ENCODE measurements around the gene TTC23L. TPM values are rescaled to one million over a fixed set of nuclear protein-coding genes. Genes with fewer than 3 reads are reported as not detected.

The TTC23L gene
- total and polyA plus RNA-seq, 2 experiments from 2014 or later = 0.07 TPM; not detected in 1

DNA sequence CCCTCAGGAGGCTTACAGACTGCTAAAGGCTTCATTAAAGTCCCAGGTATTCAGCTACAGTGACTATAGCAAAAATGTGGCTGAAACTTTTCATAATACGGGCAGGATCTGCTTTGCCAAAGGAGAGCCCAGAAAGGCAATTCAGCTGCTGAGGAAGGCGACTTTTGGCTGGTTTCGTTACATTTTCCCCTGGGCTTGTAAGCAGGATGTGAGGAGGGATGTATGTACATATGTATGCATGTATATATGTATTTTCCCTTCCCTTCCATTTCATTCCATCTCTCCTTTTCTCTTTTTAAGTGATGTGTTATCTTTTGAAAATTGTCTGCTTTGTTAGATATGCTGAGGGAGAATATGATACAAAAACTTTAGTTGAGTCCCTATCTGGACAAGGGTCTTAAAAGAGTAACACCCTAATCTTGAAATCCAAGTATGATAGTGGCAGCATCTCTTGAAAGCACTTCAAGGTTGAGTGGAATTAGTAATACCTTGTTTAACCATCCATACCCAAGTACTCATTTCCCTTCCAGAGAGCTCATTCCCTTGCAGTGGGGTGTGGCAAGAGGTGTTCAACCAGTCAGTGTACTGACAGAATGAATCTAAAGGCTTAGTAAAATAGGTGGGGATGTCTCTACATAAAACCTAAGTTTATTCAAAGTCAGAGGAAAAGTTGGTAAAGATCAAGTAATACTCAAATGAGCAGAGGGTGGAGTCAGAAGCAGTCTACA lies 47.6 kb downstream of the TTC23L start:
- no peak overlapping the region for H3K27ac ChIP-seq
- H4K20me1 ChIP-seq (ENCODE audit: insufficient read depth, poor library complexity, severe bottlenecking) = no peaks in the 10 kb centered on the region
- H3K36me3 ChIP-seq (replicated peaks; ENCODE audit: insufficient read depth, low read depth) = no peaks in the 10 kb centered on the region
- peaks cover 4% of the 10 kb centered on the region for H3K4me1 ChIP-seq (ENCODE audit: insufficient read depth)
- 94% methylated on average over 3 of the region's 3 CpGs for WGBS (ENCODE audit: low lambda C conversion rate, missing lambda C conversion rate)
- H3K79me2 ChIP-seq = no peaks in the 10 kb centered on the region
- H3K4me2 ChIP-seq = no peak overlapping the region
- no peaks in the 10 kb centered on the region for H3K9me3 ChIP-seq (ENCODE audit: low read depth)
- no peak for DNase-seq (ENCODE audit: low spot score)
- no peak overlapping the region for H3K4me3 ChIP-seq
- no peaks in the 10 kb centered on the region for H3K27me3 ChIP-seq
- no peak for TF ChIP-seq EZH2phosphoT487 (IDR thresholded peaks at IDR 0.05; ENCODE audit: low read depth, severe bottlenecking, unreplicated experiment)
- TF ChIP-seq, protein P1, sequence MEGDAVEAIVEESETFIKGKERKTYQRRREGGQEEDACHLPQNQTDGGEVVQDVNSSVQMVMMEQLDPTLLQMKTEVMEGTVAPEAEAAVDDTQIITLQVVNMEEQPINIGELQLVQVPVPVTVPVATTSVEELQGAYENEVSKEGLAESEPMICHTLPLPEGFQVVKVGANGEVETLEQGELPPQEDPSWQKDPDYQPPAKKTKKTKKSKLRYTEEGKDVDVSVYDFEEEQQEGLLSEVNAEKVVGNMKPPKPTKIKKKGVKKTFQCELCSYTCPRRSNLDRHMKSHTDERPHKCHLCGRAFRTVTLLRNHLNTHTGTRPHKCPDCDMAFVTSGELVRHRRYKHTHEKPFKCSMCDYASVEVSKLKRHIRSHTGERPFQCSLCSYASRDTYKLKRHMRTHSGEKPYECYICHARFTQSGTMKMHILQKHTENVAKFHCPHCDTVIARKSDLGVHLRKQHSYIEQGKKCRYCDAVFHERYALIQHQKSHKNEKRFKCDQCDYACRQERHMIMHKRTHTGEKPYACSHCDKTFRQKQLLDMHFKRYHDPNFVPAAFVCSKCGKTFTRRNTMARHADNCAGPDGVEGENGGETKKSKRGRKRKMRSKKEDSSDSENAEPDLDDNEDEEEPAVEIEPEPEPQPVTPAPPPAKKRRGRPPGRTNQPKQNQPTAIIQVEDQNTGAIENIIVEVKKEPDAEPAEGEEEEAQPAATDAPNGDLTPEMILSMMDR (IDR thresholded peaks at IDR 0.05; ENCODE audit: poor library complexity) = no peak
- TF ChIP-seq EZH2 (IDR thresholded peaks at IDR 0.05; ENCODE audit: borderline replicate concordance) = no peak
- no peaks in the 10 kb centered on the region for H3K9me2 ChIP-seq (replicated peaks; ENCODE audit: insufficient read depth)
- no peak overlapping the region for H2AFZ ChIP-seq

GRCh38 chr5:34889394-34889793 lies 50.4 kb downstream of the TTC23L start:
- H3K4me3 ChIP-seq = no peak overlapping the region
- no peaks in the 10 kb centered on the region for H4K20me1 ChIP-seq (ENCODE audit: insufficient read depth, poor library complexity, severe bottlenecking)
- peaks cover 4% of the 10 kb centered on the region for H3K4me1 ChIP-seq (ENCODE audit: insufficient read depth)
- no peaks in the 10 kb centered on the region for H3K79me2 ChIP-seq
- no peak for DNase-seq (ENCODE audit: low spot score)
- no peaks in the 10 kb centered on the region for H3K9me2 ChIP-seq (replicated peaks; ENCODE audit: insufficient read depth)
- H3K27ac ChIP-seq = no peak overlapping the region
- 88% methylated on average over 1 of the region's 1 CpG for WGBS (ENCODE audit: low lambda C conversion rate, missing lambda C conversion rate)
- H3K36me3 ChIP-seq (replicated peaks; ENCODE audit: insufficient read depth, low read depth) = no peaks in the 10 kb centered on the region
- H3K27me3 ChIP-seq = no peaks in the 10 kb centered on the region
- H3K9me3 ChIP-seq (ENCODE audit: low read depth) = no peaks in the 10 kb centered on the region
- H3K4me2 ChIP-seq = no peak overlapping the region
- no peak for TF ChIP-seq EZH2 (IDR thresholded peaks at IDR 0.05; ENCODE audit: borderline replicate concordance)
- TF ChIP-seq, protein P1 (IDR thresholded peaks at IDR 0.05; ENCODE audit: poor library complexity) = no peak
- no peak for TF ChIP-seq EZH2phosphoT487 (IDR thresholded peaks at IDR 0.05; ENCODE audit: low read depth, severe bottlenecking, unreplicated experiment)
- H2AFZ ChIP-seq = no peak overlapping the region

DNA sequence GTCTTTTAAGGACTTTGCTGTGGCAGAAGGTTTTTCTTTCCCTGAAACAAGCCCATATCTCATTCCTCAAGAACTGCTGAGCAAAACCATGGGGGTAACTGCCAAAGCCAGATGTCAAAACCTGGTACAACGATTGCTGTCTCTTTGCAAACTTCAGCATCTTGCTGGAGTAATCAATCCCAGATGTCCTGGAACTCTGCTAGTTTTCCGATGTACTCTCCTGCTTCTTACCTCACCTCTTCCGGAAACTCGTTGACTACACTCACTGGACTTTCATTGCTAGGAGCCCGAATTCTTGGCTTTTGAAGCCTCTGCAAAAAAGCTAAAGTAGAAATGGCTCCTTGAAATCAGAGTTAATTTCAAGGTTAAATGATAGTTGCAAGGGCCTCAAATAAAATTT lies 53.0 kb downstream of the TTC23L start:
- peak; percentile 42 for DNase-seq (ENCODE audit: low spot score)
- H3K9me3 ChIP-seq (ENCODE audit: low read depth) = no peaks in the 10 kb centered on the region
- TF ChIP-seq EZH2 (IDR thresholded peaks at IDR 0.05; ENCODE audit: borderline replicate concordance) (no peak), EZH2phosphoT487 (IDR thresholded peaks at IDR 0.05; ENCODE audit: low read depth, severe bottlenecking, unreplicated experiment) (no peak)
- TF ChIP-seq, protein P1 (IDR thresholded peaks at IDR 0.05; ENCODE audit: poor library complexity) = no peak
- no peaks in the 10 kb centered on the region for H4K20me1 ChIP-seq (ENCODE audit: insufficient read depth, poor library complexity, severe bottlenecking)
- H3K27ac ChIP-seq = peak overlapping the region; percentile 18
- H2AFZ ChIP-seq = no peak overlapping the region
- peaks cover 4% of the 10 kb centered on the region for H3K4me1 ChIP-seq (ENCODE audit: insufficient read depth)
- no peaks in the 10 kb centered on the region for H3K36me3 ChIP-seq (replicated peaks; ENCODE audit: insufficient read depth, low read depth)
- H3K4me3 ChIP-seq = no peak overlapping the region
- no peak overlapping the region for H3K4me2 ChIP-seq
- no peaks in the 10 kb centered on the region for H3K79me2 ChIP-seq
- H3K27me3 ChIP-seq = no peaks in the 10 kb centered on the region
- H3K9me2 ChIP-seq (replicated peaks; ENCODE audit: insufficient read depth) = no peaks in the 10 kb centered on the region
- 56% methylated on average over 5 of the region's 5 CpGs for WGBS (ENCODE audit: low lambda C conversion rate, missing lambda C conversion rate)
